BLaER1 treated with 17β-estradiol and CSF1 and Interleukin-3, amounts not matched to agents 10 nM and 100 nM (cell line): Measurements from ENCODE around the gene AGAP1.

ENCODE experiments used
- H3K27ac ChIP-seq, 11 experiments: shearing (Covaris generic); formaldehyde crosslinking; 2 replicates each; pipeline ENCODE4 v1.8.1; 2022
- H3K27me3 ChIP-seq, 11 experiments: shearing (Covaris generic); formaldehyde crosslinking; 2 replicates each; pipeline ENCODE4 v1.8.1; 2022
- H3K36me3 ChIP-seq, 11 experiments: shearing (Covaris generic); formaldehyde crosslinking; 2 replicates each; pipeline ENCODE4 v1.8.1; 2022
- H3K4me1 ChIP-seq, 10 experiments: shearing (Covaris generic); formaldehyde crosslinking; 2 replicates each; pipeline ENCODE4 v1.8.1; 2022
- H3K4me2 ChIP-seq, 11 experiments: shearing (Covaris generic); formaldehyde crosslinking; 2 replicates each; pipeline ENCODE4 v1.8.1; 2022
- H3K4me3 ChIP-seq, 10 experiments: shearing (Covaris generic); formaldehyde crosslinking; 2 replicates each; pipeline ENCODE4 v1.8.1; 2022
- H3K9ac ChIP-seq, 11 experiments: shearing (Covaris generic); formaldehyde crosslinking; 2 replicates each; pipeline ENCODE4 v1.8.1; 2022
- H3K9me3 ChIP-seq, 11 experiments: shearing (Covaris generic); formaldehyde crosslinking; replicated peaks in 1 of 11; 2 replicates each; pipeline ENCODE4 v1.8.1; 2022
- H4K20me1 ChIP-seq, 11 experiments: shearing (Covaris generic); formaldehyde crosslinking; 2 replicates each; pipeline ENCODE4 v1.8.1; 2022
- Cebpa-rat ChIP-seq, 11 experiments: shearing (Covaris generic); IDR thresholded peaks; 2 replicates each; pipeline ENCODE4 v1.8.1; 2022

AGAP1 gene

GRCh38 chr2:235515364-235515742 is 21.5 kb downstream of the AGAP1 start:
- H3K9me3 ChIP-seq = peaks cover 0 to 16% (median 5%) of the 10 kb centered on the region in 11 experiments; a peak in 10 of 22 replicates
- no peak overlapping the region for H3K9ac ChIP-seq
- H3K36me3 ChIP-seq = peaks cover 0 to 6% (median 0%) of the 10 kb centered on the region in 11 experiments; a peak in 2 of 22 replicates
- no peaks in the 10 kb centered on the region for H3K27me3 ChIP-seq
- H3K27ac ChIP-seq = no peak overlapping the region
- H3K4me3 ChIP-seq = no peak overlapping the region
- H3K4me1 ChIP-seq = peaks cover 0 to 23% (median 8%) of the 10 kb centered on the region in 10 experiments; a peak in 12 of 20 replicates
- H4K20me1 ChIP-seq = peaks cover 7 to 80% (median 34%) of the 10 kb centered on the region in 11 experiments; a peak in 16 of 22 replicates
- TF ChIP-seq Cebpa-rat (IDR thresholded peaks at IDR 0.05) = no peak
- no peak overlapping the region for H3K4me2 ChIP-seq

GRCh38 chr2:235515821-235516220 is 22.0 kb downstream of the AGAP1 start:
- H3K36me3 ChIP-seq = peaks cover 0 to 9% (median 0%) of the 10 kb centered on the region in 11 experiments; a peak in 3 of 22 replicates
- H3K4me1 ChIP-seq = peaks cover 2 to 23% (median 11%) of the 10 kb centered on the region in 10 experiments; a peak in 16 of 20 replicates
- peaks cover 7 to 80% (median 31%) of the 10 kb centered on the region in 11 experiments; a peak in 16 of 22 replicates for H4K20me1 ChIP-seq
- H3K9me3 ChIP-seq = peaks cover 0 to 16% (median 5%) of the 10 kb centered on the region in 11 experiments; a peak in 9 of 22 replicates
- no peak overlapping the region for H3K4me2 ChIP-seq
- H3K9ac ChIP-seq = no peak overlapping the region
- H3K27me3 ChIP-seq = no peaks in the 10 kb centered on the region
- no peak overlapping the region for H3K4me3 ChIP-seq
- TF ChIP-seq Cebpa-rat (IDR thresholded peaks at IDR 0.05) = no peak
- H3K27ac ChIP-seq = no peak overlapping the region

DNA sequence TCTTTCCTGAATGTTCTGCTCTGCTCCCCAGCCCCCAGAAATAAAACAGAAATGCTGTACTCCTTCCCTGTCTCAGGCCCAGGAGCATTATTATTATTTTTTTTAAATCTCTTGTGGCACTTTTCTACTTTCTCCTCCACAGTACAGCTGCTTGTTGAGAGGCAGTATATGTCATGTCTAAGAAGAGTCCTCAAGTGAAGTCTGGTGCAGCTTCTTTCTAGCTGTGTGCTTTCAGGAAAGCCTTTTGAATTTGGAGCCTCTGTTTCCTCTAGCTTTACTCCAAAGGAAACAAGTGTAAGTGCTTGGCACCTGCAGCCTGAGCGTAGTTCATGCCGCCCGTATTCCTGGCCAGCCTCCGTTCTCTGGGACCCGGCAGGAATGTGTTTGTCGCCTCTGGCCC is 22.4 kb downstream of the AGAP1 start:
- H3K9me3 ChIP-seq = peaks cover 0 to 16% (median 5%) of the 10 kb centered on the region in 11 experiments; a peak in 9 of 22 replicates
- H4K20me1 ChIP-seq = peaks cover 3 to 76% (median 31%) of the 10 kb centered on the region in 11 experiments; a peak in 16 of 22 replicates
- no peak overlapping the region for H3K4me2 ChIP-seq
- peaks cover 4 to 23% (median 12%) of the 10 kb centered on the region in 10 experiments; a peak in 16 of 20 replicates for H3K4me1 ChIP-seq
- H3K36me3 ChIP-seq = peaks cover 0 to 10% (median 0%) of the 10 kb centered on the region in 11 experiments; a peak in 3 of 22 replicates
- H3K27me3 ChIP-seq = no peaks in the 10 kb centered on the region
- no peak overlapping the region for H3K27ac ChIP-seq
- no peak overlapping the region for H3K9ac ChIP-seq
- TF ChIP-seq Cebpa-rat (IDR thresholded peaks at IDR 0.05) = no peak
- no peak overlapping the region for H3K4me3 ChIP-seq

GRCh38 chr2:235518322-235519090 is 24.7 kb downstream of the AGAP1 start:
- Histone ChIP-seq H3K4me2 (peak overlapping the region in 3 of 11 experiments; percentile 3 to 11 (median 6); a peak in 2 of 22 replicates), H4K20me1 (peaks cover 5 to 72% (median 40%) of the 10 kb centered on the region in 11 experiments; a peak in 16 of 22 replicates), H3K4me1 (peaks cover 9 to 29% (median 16%) of the 10 kb centered on the region in 10 experiments; a peak in 16 of 20 replicates), H3K27ac (no peak overlapping the region), H3K36me3 (peaks cover 0 to 10% (median 0%) of the 10 kb centered on the region in 11 experiments; a peak in 3 of 22 replicates), H3K9me3 (peaks cover 0 to 16% (median 5%) of the 10 kb centered on the region in 11 experiments; a peak in 9 of 22 replicates), H3K27me3 (no peaks in the 10 kb centered on the region), H3K4me3 (no peak overlapping the region), H3K9ac (no peak overlapping the region)
- no peak for TF ChIP-seq Cebpa-rat (IDR thresholded peaks at IDR 0.05)

DNA sequence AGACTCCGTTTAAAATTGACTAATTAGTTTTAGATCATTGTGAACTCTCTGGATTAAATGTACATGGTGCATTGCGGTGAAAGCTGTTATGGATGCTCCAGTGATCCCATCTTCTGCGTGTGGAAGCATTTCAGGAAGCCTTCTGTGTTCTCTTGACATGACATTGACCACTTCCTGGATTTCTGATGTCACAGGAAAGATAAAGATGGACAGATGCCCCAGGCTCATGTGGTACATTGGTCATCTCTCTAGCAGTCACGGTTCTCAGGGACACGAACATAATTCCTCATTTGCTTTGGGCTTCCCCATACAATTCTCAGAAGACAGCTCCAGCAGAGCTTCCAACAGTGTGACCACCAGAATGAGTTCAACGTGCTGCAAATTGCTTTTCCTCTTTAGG is 26.9 kb downstream of the AGAP1 start:
- Histone ChIP-seq H3K36me3 (peaks cover 0 to 10% (median 0%) of the 10 kb centered on the region in 11 experiments; a peak in 3 of 22 replicates), H3K4me1 (peaks cover 9 to 21% (median 16%) of the 10 kb centered on the region in 10 experiments; a peak in 16 of 20 replicates), H4K20me1 (peaks cover 9 to 57% (median 32%) of the 10 kb centered on the region in 11 experiments; a peak in 18 of 22 replicates), H3K9me3 (peaks cover 0 to 11% (median 4%) of the 10 kb centered on the region in 11 experiments; a peak in 6 of 22 replicates), H3K4me2 (peak overlapping the region in 3 of 11 experiments; percentile 16 to 26 (median 21); a peak in 3 of 22 replicates), H3K9ac (no peak overlapping the region), H3K27ac (no peak overlapping the region), H3K4me3 (no peak overlapping the region), H3K27me3 (no peaks in the 10 kb centered on the region)
- no peak for TF ChIP-seq Cebpa-rat (IDR thresholded peaks at IDR 0.05)

- Histone ChIP-seq H3K27me3 (no peaks in the 10 kb centered on the region), H4K20me1 (peaks cover 5 to 55% (median 29%) of the 10 kb centered on the region in 11 experiments; a peak in 17 of 22 replicates), H3K27ac (no peak overlapping the region), H3K9me3 (peaks cover 0 to 8% (median under 1%) of the 10 kb centered on the region in 11 experiments; a peak in 4 of 22 replicates), H3K4me3 (no peak overlapping the region), H3K9ac (no peak overlapping the region), H3K4me1 (peaks cover 9 to 21% (median 16%) of the 10 kb centered on the region in 10 experiments; a peak in 16 of 20 replicates), H3K4me2 (no peak overlapping the region), H3K36me3 (peaks cover 0 to 5% (median 0%) of the 10 kb centered on the region in 11 experiments; a peak in 2 of 22 replicates)
- TF ChIP-seq Cebpa-rat (IDR thresholded peaks at IDR 0.05) = no peak
Observed at GRCh38 chr2:235521844-235522243, 28.0 kb downstream of the AGAP1 start.

- no peak overlapping the region for H3K4me3 ChIP-seq
- H3K27me3 ChIP-seq = no peaks in the 10 kb centered on the region
- peak overlapping the region in 3 of 11 experiments; percentile 4 to 26 (median 20); a peak in 1 of 22 replicates for H3K4me2 ChIP-seq
- peaks cover 5 to 19% (median 13%) of the 10 kb centered on the region in 10 experiments; a peak in 16 of 20 replicates for H3K4me1 ChIP-seq
- TF ChIP-seq Cebpa-rat (IDR thresholded peaks at IDR 0.05) = no peak
- no peak overlapping the region for H3K9ac ChIP-seq
- H3K9me3 ChIP-seq = peaks cover 0 to 8% (median 0%) of the 10 kb centered on the region in 11 experiments; a peak in 3 of 22 replicates
- H3K36me3 ChIP-seq = peaks cover 0 to 4% (median 0%) of the 10 kb centered on the region in 11 experiments; a peak in 1 of 22 replicates
- H4K20me1 ChIP-seq = peaks cover 7 to 55% (median 30%) of the 10 kb centered on the region in 11 experiments; a peak in 17 of 22 replicates
- no peak overlapping the region for H3K27ac ChIP-seq
Observed at GRCh38 chr2:235523021-235523420, 29.2 kb downstream of the AGAP1 start.

GRCh38 chr2:235523486-235524150 is 29.8 kb downstream of the AGAP1 start:
- Histone ChIP-seq H3K4me1 (peaks cover 0 to 17% (median 9%) of the 10 kb centered on the region in 10 experiments; a peak in 12 of 20 replicates), H3K36me3 (peaks cover 0 to 4% (median 0%) of the 10 kb centered on the region in 11 experiments; a peak in 1 of 22 replicates), H3K27ac (no peak overlapping the region), H4K20me1 (peaks cover 6 to 52% (median 31%) of the 10 kb centered on the region in 11 experiments; a peak in 17 of 22 replicates), H3K9ac (no peak overlapping the region), H3K9me3 (peaks cover 0 to 8% (median 0%) of the 10 kb centered on the region in 11 experiments; a peak in 3 of 22 replicates), H3K27me3 (no peaks in the 10 kb centered on the region), H3K4me2 (no peak overlapping the region), H3K4me3 (no peak overlapping the region)
- TF ChIP-seq Cebpa-rat (IDR thresholded peaks at IDR 0.05) = no peak
